HG03521 (cell line): ENCODE data around the gene CEP57.

Experiments
- ATAC-seq: cut with Tn5 transposase; IDR thresholded peaks from one replicate; pipeline ENCODE4 v1.9.1; 2021; ENCODE audit warnings: mild to moderate bottlenecking, moderate library complexity; ENCODE audit not compliant: unreplicated experiment

The CEP57 gene

GRCh38 chr11:95790123-95790932 is at the start of gene CEP57:
TSS of gene CEP57 (plus strand) at chr11:95790498. CDS start at chr11:95790699, 201 bp downstream.
- peak; percentile 58 for ATAC-seq

GRCh38 chr11:95750101-95750500 is 40.2 kb upstream of the CEP57 start:
- ATAC-seq = no peak

GRCh38 chr11:95751515-95751914 is 38.8 kb upstream of the CEP57 start:
- no peak for ATAC-seq

GRCh38 chr11:95760941-95761340 is 29.4 kb upstream of the CEP57 start:
- no peak for ATAC-seq

GRCh38 chr11:95762534-95762933 is 27.8 kb upstream of the CEP57 start:
- no peak for ATAC-seq

GRCh38 chr11:95764267-95764898 is 25.9 kb upstream of the CEP57 start:
- peak; percentile 51 for ATAC-seq

GRCh38 chr11:95766701-95767100 is 23.6 kb upstream of the CEP57 start:
- no peak for ATAC-seq

GRCh38 chr11:95767498-95767897 is 22.8 kb upstream of the CEP57 start:
- ATAC-seq = no peak

GRCh38 chr11:95768521-95768920 is 21.8 kb upstream of the CEP57 start:
- no peak for ATAC-seq

- no peak for ATAC-seq
Observed at GRCh38 chr11:95776859-95777258, 13.4 kb upstream of the CEP57 start.

- ATAC-seq = no peak
Observed at GRCh38 chr11:95778699-95779098, 11.6 kb upstream of the CEP57 start.

GRCh38 chr11:95780544-95780943 is 9.8 kb upstream of the CEP57 start:
- ATAC-seq = no peak

- no peak for ATAC-seq
Observed at GRCh38 chr11:95788921-95789505, 1.3 kb upstream of the CEP57 start.

GRCh38 chr11:95789506-95790122 is 684 bp upstream of the CEP57 start, which contains the start of gene FAM76B:
TSS of gene FAM76B (minus strand) at chr11:95789782. CDS start at chr11:95789478, 304 bp downstream.
- ATAC-seq = peak; percentile 69

- ATAC-seq = no peak
Observed at GRCh38 chr11:95790933-95791708, 823 bp downstream of the CEP57 start.

GRCh38 chr11:95791709-95792033 is 1.4 kb downstream of the CEP57 start:
- no peak for ATAC-seq

GRCh38 chr11:95792200-95792599 is 1.9 kb downstream of the CEP57 start:
- ATAC-seq = no peak

- no peak for ATAC-seq
Observed at GRCh38 chr11:95792700-95793099, 2.4 kb downstream of the CEP57 start.

GRCh38 chr11:95793116-95793515 is 2.8 kb downstream of the CEP57 start:
- no peak for ATAC-seq

- ATAC-seq = no peak
Observed at GRCh38 chr11:95794086-95794485, 3.8 kb downstream of the CEP57 start.
